Transverse colon (tissue), 4 donors: Measurements from ENCODE around the gene CHEK1. TPM values are rescaled to one million over a fixed set of nuclear protein-coding genes. Genes with fewer than 3 reads are reported as not detected.

Experiments
- DNase-seq: peaks from one replicate; pipeline ENCODE4 v3.0.0-alpha.2; 2019
- H3K27ac ChIP-seq, 4 donors: fragments of 200-600 bp; sonication (generic); 2 replicates each; pipeline ENCODE4 v1.5.1; 2016 to 2018; ENCODE audit warnings: inconsistent platforms in 4 of 4
- H3K27me3 ChIP-seq: fragments of 200-600 bp; sonication (generic); 2 replicates; pipeline ENCODE4 v1.5.1; 2017; ENCODE audit warnings: inconsistent platforms
- H3K36me3 ChIP-seq, 4 donors: fragments of 200-600 bp; sonication (generic); 2 replicates each; pipeline ENCODE4 v1.5.1; 2017 to 2019; ENCODE audit warnings: inconsistent platforms in 4 of 4
- H3K4me1 ChIP-seq, 4 donors: fragments of 200-600 bp; sonication (generic); 2 replicates each; pipeline ENCODE4 v1.5.1; 2017 to 2020; ENCODE audit warnings: inconsistent platforms in 4 of 4
- H3K4me3 ChIP-seq, 4 donors: fragments of 200-600 bp; sonication (generic); 1 replicate in 1 of 4; 2 replicates in 3 of 4; pipeline versions ENCODE4 v1.5.1 to v1.6.1; 2017 to 2019; ENCODE audit warnings: inconsistent platforms in 4 of 4
- H3K9me3 ChIP-seq, 2 donors: fragments of 200-600 bp; sonication (generic); 2 replicates each; pipeline ENCODE4 v1.5.1; 2017 to 2019; ENCODE audit warnings: inconsistent platforms in 2 of 2
- EP300 ChIP-seq: sonication (generic); formaldehyde crosslinking; IDR thresholded peaks from one replicate; pipeline ENCODE4 v1.6.1; 2017; ENCODE audit warnings: antibody characterized with exemption, low read depth
- POLR2A ChIP-seq: fragments of 450-650 bp; IDR thresholded peaks from one replicate; pipeline ENCODE4 v1.6.1; 2016; ENCODE audit warnings: antibody characterized with exemption, mild to moderate bottlenecking, moderate library complexity
- POLR2AphosphoS5 ChIP-seq, 3 donors: sonication (generic); formaldehyde crosslinking; IDR thresholded peaks; one replicate each; pipeline ENCODE4 v1.6.1; 2016; ENCODE audit warnings: antibody characterized with exemption in 3 of 3
- WGBS, 2 donors: methylation state at CpG; one replicate each; pipeline ENCODE4 v1.1.5; 2018; ENCODE audit warnings: low coverage in 1 of 2; 5-methylcytosine and 5-hydroxymethylcytosine counted together
- in situ Hi-C, 4 donors: fragments of 200-750 bp; cut with MboI; loops; one replicate each; pipeline versions ENCODE4 v1.15.0 to v1.15.1; 2017; ENCODE audit warnings: low sequenced_read_pairs in 3 of 4, low pct_ligation_motif_present in 1 of 4, low pct_unique_long_range_greater_than_20kb in 1 of 4
- intact Hi-C: fragments of 100-400 bp; cut with DNase I; formaldehyde crosslinking; loops from one replicate; pipeline ENCODE4 v1.15.1; 2023; ENCODE audit warnings: low total_unique reads
- total RNA-seq, 4 donors: library from RNA; depleted of rRNA; stranded (reverse); fragments of >200 nt; gene quantifications; one replicate each; pipeline ENCODE4 v1.1.0, GENCODE V29; 2016
- TF ChIP-seq, protein P1 (sequence below), 5 experiments: fragments of 200-600 bp in 3 of 5; fragments of 450-650 bp in 2 of 5; sonication (generic) in 3 of 5; IDR thresholded peaks; 1 replicate in 2 of 5; 2 replicates in 3 of 5; pipeline ENCODE4 v1.5.1; 2016 to 2017; ENCODE audit warnings: antibody characterized with exemption in 5 of 5, inconsistent platforms in 3 of 5, mild to moderate bottlenecking in 2 of 5, moderate library complexity in 1 of 5

The CHEK1 gene
- total RNA-seq, 4 donors from 2014 or later, result 0.37 to 194 (median 4.3) TPM

DNA sequence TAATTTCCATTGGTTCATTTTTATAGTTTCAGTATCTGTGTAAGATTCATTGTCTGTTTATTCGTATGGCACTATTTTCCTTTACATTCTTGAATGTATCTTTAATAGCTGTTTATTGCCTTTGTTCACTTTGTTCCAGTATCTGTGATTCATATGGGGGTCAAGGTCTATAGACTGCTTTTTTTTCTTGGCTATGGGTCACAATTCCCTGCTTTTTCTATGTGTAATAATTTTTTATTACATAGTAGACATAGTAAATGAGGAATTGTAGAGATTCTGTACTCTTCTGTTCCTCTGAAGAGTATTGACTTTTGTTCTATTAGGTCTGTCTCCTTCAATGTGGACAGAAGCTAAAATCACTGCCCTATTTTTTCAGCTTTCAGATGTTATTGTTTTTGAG, 45.2 kb downstream of the CHEK1 start:
- H3K4me1 ChIP-seq, result no peaks in the 10 kb centered on the region
- no peaks in the 10 kb centered on the region for H3K9me3 ChIP-seq
- TF ChIP-seq EP300 (no peak), POLR2A (no peak), POLR2AphosphoS5 (IDR thresholded peaks at IDR 0.05) (no peak)
- TF ChIP-seq, protein P1, sequence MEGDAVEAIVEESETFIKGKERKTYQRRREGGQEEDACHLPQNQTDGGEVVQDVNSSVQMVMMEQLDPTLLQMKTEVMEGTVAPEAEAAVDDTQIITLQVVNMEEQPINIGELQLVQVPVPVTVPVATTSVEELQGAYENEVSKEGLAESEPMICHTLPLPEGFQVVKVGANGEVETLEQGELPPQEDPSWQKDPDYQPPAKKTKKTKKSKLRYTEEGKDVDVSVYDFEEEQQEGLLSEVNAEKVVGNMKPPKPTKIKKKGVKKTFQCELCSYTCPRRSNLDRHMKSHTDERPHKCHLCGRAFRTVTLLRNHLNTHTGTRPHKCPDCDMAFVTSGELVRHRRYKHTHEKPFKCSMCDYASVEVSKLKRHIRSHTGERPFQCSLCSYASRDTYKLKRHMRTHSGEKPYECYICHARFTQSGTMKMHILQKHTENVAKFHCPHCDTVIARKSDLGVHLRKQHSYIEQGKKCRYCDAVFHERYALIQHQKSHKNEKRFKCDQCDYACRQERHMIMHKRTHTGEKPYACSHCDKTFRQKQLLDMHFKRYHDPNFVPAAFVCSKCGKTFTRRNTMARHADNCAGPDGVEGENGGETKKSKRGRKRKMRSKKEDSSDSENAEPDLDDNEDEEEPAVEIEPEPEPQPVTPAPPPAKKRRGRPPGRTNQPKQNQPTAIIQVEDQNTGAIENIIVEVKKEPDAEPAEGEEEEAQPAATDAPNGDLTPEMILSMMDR (IDR thresholded peaks at IDR 0.05), result no peak
- no peak for DNase-seq
- H3K27me3 ChIP-seq, result no peaks in the 10 kb centered on the region
- intact Hi-C loops, result no loop called here
- no peak overlapping the region for H3K4me3 ChIP-seq
- WGBS, 2 donors, result 40 to 59% methylated on average over 1 of the region's 1 CpG
- in situ Hi-C loops, result no loop called here
- H3K27ac ChIP-seq, result no peak overlapping the region
- H3K36me3 ChIP-seq, result no peaks in the 10 kb centered on the region

DNA sequence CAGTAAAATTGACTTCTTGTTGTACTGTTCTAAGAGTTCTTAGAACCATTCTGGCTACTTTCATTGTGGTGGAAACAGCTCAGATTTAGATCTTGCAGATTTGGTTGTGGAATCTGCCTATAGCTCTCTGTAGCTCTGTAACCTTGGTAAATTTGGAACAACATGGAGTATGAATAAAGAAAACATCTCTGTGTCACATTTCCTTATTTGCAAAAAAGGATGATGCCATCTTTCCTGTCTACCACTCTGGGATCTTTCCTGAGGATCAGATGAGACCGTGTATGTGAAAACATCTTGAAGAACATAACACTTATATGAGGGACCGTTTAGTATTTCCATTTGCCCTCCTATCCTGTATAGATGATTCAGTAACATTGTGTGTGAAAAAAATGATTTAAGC, 46.6 kb downstream of the CHEK1 start:
- 89 to 91% methylated on average over 2 of the region's 2 CpGs for WGBS, 2 donors
- Histone ChIP-seq H3K27me3 (no peaks in the 10 kb centered on the region), H3K36me3 (no peaks in the 10 kb centered on the region), H3K9me3 (no peaks in the 10 kb centered on the region), H3K4me3 (no peak overlapping the region), H3K27ac (no peak overlapping the region), H3K4me1 (no peaks in the 10 kb centered on the region)
- TF ChIP-seq EP300, result no peak
- no peak for TF ChIP-seq POLR2A
- no peak for TF ChIP-seq POLR2AphosphoS5 (IDR thresholded peaks at IDR 0.05)
- TF ChIP-seq, protein P1 (IDR thresholded peaks at IDR 0.05), result no peak
- in situ Hi-C loops (no loop called here), intact Hi-C loops (no loop called here)
- DNase-seq, result no peak

GRCh38 chr11:125674210-125674609, 49.2 kb downstream of the CHEK1 start:
- no peaks in the 10 kb centered on the region for H3K27me3 ChIP-seq
- 66 to 85% methylated on average over 2 of the region's 2 CpGs for WGBS, 2 donors
- TF ChIP-seq EP300 (no peak), POLR2A (no peak), POLR2AphosphoS5 (IDR thresholded peaks at IDR 0.05) (no peak)
- TF ChIP-seq, protein P1 (IDR thresholded peaks at IDR 0.05), result no peak
- intact Hi-C loops, result no loop called here
- no peak overlapping the region for H3K4me3 ChIP-seq
- no peaks in the 10 kb centered on the region for H3K4me1 ChIP-seq
- in situ Hi-C loops, result no loop called here
- no peaks in the 10 kb centered on the region for H3K36me3 ChIP-seq
- no peaks in the 10 kb centered on the region for H3K9me3 ChIP-seq
- DNase-seq, result no peak
- no peak overlapping the region for H3K27ac ChIP-seq

DNA sequence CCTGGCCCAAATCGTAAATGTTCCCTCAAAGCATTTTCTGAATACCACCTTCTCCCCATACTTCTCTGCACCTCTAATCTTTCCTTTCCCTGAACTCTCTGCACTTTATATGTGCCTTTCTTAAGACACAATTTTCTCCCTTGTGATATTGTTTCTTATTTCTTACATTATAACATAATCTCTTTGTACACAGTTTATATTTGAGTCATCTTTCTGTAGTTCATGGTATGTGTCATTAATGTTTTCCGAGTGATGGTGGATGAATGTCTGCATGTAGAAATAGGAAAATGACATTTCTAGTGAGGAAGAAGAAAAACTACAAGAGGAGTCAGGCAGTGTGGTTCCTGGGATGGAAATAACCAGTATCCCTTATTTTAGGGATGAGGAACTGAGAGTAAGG, 50.2 kb downstream of the CHEK1 start:
- no peak overlapping the region for H3K27ac ChIP-seq
- H3K4me3 ChIP-seq, result no peak overlapping the region
- H3K4me1 ChIP-seq, result no peaks in the 10 kb centered on the region
- TF ChIP-seq POLR2AphosphoS5 (IDR thresholded peaks at IDR 0.05) (no peak), POLR2A (no peak), EP300 (no peak)
- TF ChIP-seq, protein P1 (IDR thresholded peaks at IDR 0.05), result no peak
- in situ Hi-C loops (no loop called here), intact Hi-C loops (no loop called here)
- DNase-seq, result no peak
- WGBS, 2 donors, result 98 to 100% methylated on average over 1 to 2 of the region's 2 CpGs
- no peaks in the 10 kb centered on the region for H3K9me3 ChIP-seq
- no peaks in the 10 kb centered on the region for H3K36me3 ChIP-seq
- H3K27me3 ChIP-seq, result no peaks in the 10 kb centered on the region
